NOMO-1 treated with DMSO at 0.1 percent for 48 hours (cell line): ENCODE results near the gene FBXO17.
"Not testable (repeated sequence)": the region's sequence is repeated elsewhere in the genome, so short reads cannot be mapped to it uniquely, and the experiment has no call there.

Source experiments
- DNase-seq: peaks from one replicate; lab custom pipeline; 2025; ENCODE audit not compliant: unreplicated experiment; lab: John Stamatoyannopoulos, UW

Gene FBXO17

GRCh38 chr19:38975214-38975860 is at the start of gene FBXO17:
FBXO17 (minus strand) TSS chr19:38975742; CDS start chr19:38950319, 25,423 bp downstream.
- DNase-seq: no peak

- DNase-seq: no peak
These were observed 49.5 kb upstream of the FBXO17 start for GRCh38 chr19:39024875-39025641.

- DNase-seq: no peak
These were observed 45.5 kb upstream of the FBXO17 start for GRCh38 chr19:39021063-39021462.

GRCh38 chr19:39017646-39018045 is 42.1 kb upstream of the FBXO17 start:
- no peak for DNase-seq

GRCh38 chr19:39017026-39017425 is 41.5 kb upstream of the FBXO17 start:
- no peak for DNase-seq

- DNase-seq: no peak
These were observed 38.5 kb upstream of the FBXO17 start for GRCh38 chr19:39014037-39014436.

GRCh38 chr19:39009001-39009400 is 33.5 kb upstream of the FBXO17 start:
- no peak for DNase-seq

GRCh38 chr19:39008137-39008536 is 32.6 kb upstream of the FBXO17 start:
- no peak for DNase-seq

- no peak for DNase-seq
These were observed 31.6 kb upstream of the FBXO17 start for GRCh38 chr19:39007096-39007495.

GRCh38 chr19:39004403-39004802 is 28.9 kb upstream of the FBXO17 start:
- DNase-seq: no peak

GRCh38 chr19:39003796-39004195 is 28.3 kb upstream of the FBXO17 start:
- DNase-seq: no peak

GRCh38 chr19:39003188-39003587 is 27.6 kb upstream of the FBXO17 start:
- DNase-seq: no peak

- DNase-seq: no peak
These were observed 25.5 kb upstream of the FBXO17 start for GRCh38 chr19:39001041-39001440.

- not testable (repeated sequence) for DNase-seq
These were observed 22.0 kb upstream of the FBXO17 start for GRCh38 chr19:38997576-38997975.

- no peak for DNase-seq
These were observed 17.7 kb upstream of the FBXO17 start for GRCh38 chr19:38993271-38993670.

GRCh38 chr19:38990949-38991697 is 15.6 kb upstream of the FBXO17 start:
- DNase-seq: no peak

GRCh38 chr19:38989614-38990013 is 14.1 kb upstream of the FBXO17 start:
- not testable (repeated sequence) for DNase-seq

GRCh38 chr19:38989066-38989605 is 13.6 kb upstream of the FBXO17 start:
- no peak for DNase-seq

GRCh38 chr19:38988627-38989026 is 13.1 kb upstream of the FBXO17 start:
- DNase-seq: not testable (repeated sequence)

GRCh38 chr19:38987745-38988144 is 12.2 kb upstream of the FBXO17 start:
- DNase-seq: not testable (repeated sequence)

GRCh38 chr19:38985262-38985661 is 9.7 kb upstream of the FBXO17 start:
- no peak for DNase-seq
